HL-60/S4 treated with retinoic acid at 250 ng/mL for 4 days and 3 days (cell line): ENCODE measurements around the gene HLA-DOA.

Source experiments
- in situ Hi-C: fragments of 300-500 bp; cut with MboI; formaldehyde crosslinking; loops from 2 replicates; pipeline ENCODE4 v1.7.0; 2022; ENCODE audit warnings: low sequenced_read_pairs

Gene HLA-DOA

GRCh38 chr6:32980488-32981038 is 28.8 kb downstream of the HLA-DOA start:
- in situ Hi-C loops: loop anchor here (25.0 kb wide), 1 partner anchor 93 kb away; no protein-coding TSS in a partner anchor

GRCh38 chr6:32979720-32980487 is 29.5 kb downstream of the HLA-DOA start:
- in situ Hi-C loops: loop anchor here (25.0 kb wide), 1 partner anchor 93 kb away; no protein-coding TSS in a partner anchor

- in situ Hi-C loops: loop anchor here (25.0 kb wide), 1 partner anchor 91 kb away; no protein-coding TSS in a partner anchor
Observed at GRCh38 chr6:32977953-32978324, 31.5 kb downstream of the HLA-DOA start.

GRCh38 chr6:32977272-32977952 is 32.0 kb downstream of the HLA-DOA start:
- in situ Hi-C loops: loop anchor here (25.0 kb wide), 1 partner anchor 90 kb away; no protein-coding TSS in a partner anchor

GRCh38 chr6:32976334-32977069 is 32.9 kb downstream of the HLA-DOA start:
- in situ Hi-C loops: loop anchor here (25.0 kb wide), 1 partner anchor 89 kb away; no protein-coding TSS in a partner anchor

- in situ Hi-C loops: loop anchor here (25.0 kb wide), 1 partner anchor 89 kb away; no protein-coding TSS in a partner anchor
Observed at GRCh38 chr6:32975886-32976285, 33.5 kb downstream of the HLA-DOA start.

GRCh38 chr6:32974541-32975308 is 34.7 kb downstream of the HLA-DOA start:
- in situ Hi-C loops: loop anchor here (25.0 kb wide), 1 partner anchor 87 kb away; no protein-coding TSS in a partner anchor

- in situ Hi-C loops: no loop called here
Observed at GRCh38 chr6:32974016-32974333, 35.4 kb downstream of the HLA-DOA start.

- in situ Hi-C loops: no loop called here
Observed at GRCh38 chr6:32973144-32974015, 36.0 kb downstream of the HLA-DOA start.

- in situ Hi-C loops: no loop called here
Observed at GRCh38 chr6:32972353-32973143, 36.8 kb downstream of the HLA-DOA start.

GRCh38 chr6:32971581-32972352 is 37.6 kb downstream of the HLA-DOA start:
- in situ Hi-C loops: no loop called here

- in situ Hi-C loops: no loop called here
Observed at GRCh38 chr6:32971242-32971580, 38.2 kb downstream of the HLA-DOA start.

GRCh38 chr6:32970413-32971241 is 38.8 kb downstream of the HLA-DOA start:
- in situ Hi-C loops: no loop called here

GRCh38 chr6:32969685-32970412 is 39.5 kb downstream of the HLA-DOA start:
- in situ Hi-C loops: no loop called here

- in situ Hi-C loops: no loop called here
Observed at GRCh38 chr6:32968867-32969684, 40.3 kb downstream of the HLA-DOA start.
